PC-3 (cell line): ENCODE data around the gene ZNF385C. TPM values are rescaled to one million over a fixed set of nuclear protein-coding genes. Genes with fewer than 3 reads are reported as not detected.

Experiments
- ATAC-seq: fragments of 200-7000 bp; cut with Tn5 transposase; 2 replicates; pipeline ENCODE4 v1.9.1; 2020; ENCODE audit warnings: mild to moderate bottlenecking, moderate library complexity
- BruUV-seq: library from RNA; stranded (reverse); fragments of 400-500 nt; replicated peaks from 2 replicates; lab custom pipeline; 2021; lab: Mats Ljungman, UMichigan
- CTCF ChIA-PET: fragments of 300-600 bp; sonication (Branson Sonifier 250); formaldehyde crosslinking; loops from one replicate; lab custom pipeline; 2022; ENCODE audit warnings: antibody characterized with exemption; lab: Charles Lee
- POLR2A ChIA-PET: fragments of 300-600 bp; sonication (Branson Sonifier 250); formaldehyde crosslinking; loops from one replicate; lab custom pipeline; 2022; ENCODE audit warnings: antibody characterized with exemption; ENCODE audit not compliant: unreplicated experiment; lab: Charles Lee
- DNase-seq: peaks from one replicate; pipeline ENCODE4 v3.0.0-alpha.2; 2015
- H2AFZ ChIP-seq: fragments of 300-600 bp; sonication (generic); 2 replicates; pipeline ENCODE4 v1.6.0; 2016; ENCODE audit warnings: antibody characterized with exemption, low read length
- H3F3A ChIP-seq: fragments of 300-600 bp; sonication (generic); one replicate; pipeline ENCODE4 v1.6.0; 2017; ENCODE audit warnings: antibody characterized with exemption, low read length, control low read depth, mild to moderate bottlenecking; ENCODE audit not compliant: unreplicated experiment
- H3K27ac ChIP-seq: fragments of 300-600 bp; sonication (generic); 2 replicates; pipeline ENCODE4 v1.5.1; 2016; ENCODE audit warnings: mild to moderate bottlenecking, low read length
- H3K27me3 ChIP-seq: fragments of 300-600 bp; sonication (generic); 2 replicates; pipeline ENCODE4 v1.6.1; 2016; ENCODE audit warnings: low read length, mixed read lengths
- H3K36me3 ChIP-seq: fragments of 300-600 bp; sonication (generic); 2 replicates; pipeline ENCODE4 v1.6.1; 2016; ENCODE audit warnings: low read depth, mixed run types, low read length, mixed read lengths
- H3K4me1 ChIP-seq: fragments of 300-600 bp; sonication (generic); 2 replicates; pipeline ENCODE4 v1.5.1; 2016; ENCODE audit warnings: low read length; ENCODE audit not compliant: insufficient read depth
- H3K4me2 ChIP-seq: fragments of 300-600 bp; sonication (generic); 2 replicates; pipeline ENCODE4 v1.6.0; 2016; ENCODE audit warnings: low read length
- H3K4me3 ChIP-seq: fragments of 300-600 bp; sonication (generic); 2 replicates; pipeline ENCODE4 v1.5.1; 2016; ENCODE audit warnings: mild to moderate bottlenecking, low read length, mixed read lengths
- H3K79me2 ChIP-seq: fragments of 300-600 bp; sonication (generic); 2 replicates; pipeline ENCODE4 v1.6.1; 2017; ENCODE audit warnings: low read length, mixed read lengths
- H3K9ac ChIP-seq: fragments of 300-600 bp; sonication (generic); 2 replicates; pipeline ENCODE4 v1.6.0; 2016; ENCODE audit warnings: mild to moderate bottlenecking, low read length
- H3K9me2 ChIP-seq: fragments of 300-600 bp; sonication (generic); replicated peaks from 2 replicates; pipeline ENCODE4 v1.6.1; 2016; ENCODE audit warnings: mixed run types, low read length, mixed read lengths
- H3K9me3 ChIP-seq: fragments of 300-600 bp; sonication (generic); 2 replicates; pipeline ENCODE4 v1.6.1; 2016; ENCODE audit warnings: low read length, mixed read lengths
- H4K20me1 ChIP-seq: fragments of 300-600 bp; sonication (generic); 2 replicates; pipeline ENCODE4 v1.6.1; 2016; ENCODE audit warnings: low read length, mixed read lengths
- EZH2 ChIP-seq: fragments of 300-600 bp; sonication (generic); IDR thresholded peaks from one replicate; pipeline ENCODE4 v1.6.1; 2017; ENCODE audit warnings: antibody characterized with exemption, mild to moderate bottlenecking, low read length; ENCODE audit not compliant: unreplicated experiment
- EZH2phosphoT487 ChIP-seq: fragments of 300-600 bp; sonication (generic); IDR thresholded peaks from 2 replicates; pipeline ENCODE4 v1.6.1; 2018; ENCODE audit warnings: mild to moderate bottlenecking, antibody characterized with exemption, low read length, borderline replicate concordance
- intact Hi-C: fragments of 100-400 bp; cut with micrococcal nuclease; formaldehyde crosslinking; loops from 2 replicates; pipeline ENCODE4 v1.9.0; 2023
- total RNA-seq: library from RNA; depleted of rRNA; stranded (reverse); fragments of >200 nt; gene quantifications from 2 replicates; pipeline ENCODE4 v1.2.3, GENCODE V29; 2014
- TF ChIP-seq, protein P1 (sequence below): fragments of 300-600 bp; sonication (generic); conservative IDR thresholded peaks from 2 replicates; pipeline ENCODE4 v1.5.1; 2017; ENCODE audit warnings: antibody characterized with exemption, low read depth, mild to moderate bottlenecking, low read length

The ZNF385C gene
- total RNA-seq, 1 experiment from 2014 or later = 0.04 TPM

DNA sequence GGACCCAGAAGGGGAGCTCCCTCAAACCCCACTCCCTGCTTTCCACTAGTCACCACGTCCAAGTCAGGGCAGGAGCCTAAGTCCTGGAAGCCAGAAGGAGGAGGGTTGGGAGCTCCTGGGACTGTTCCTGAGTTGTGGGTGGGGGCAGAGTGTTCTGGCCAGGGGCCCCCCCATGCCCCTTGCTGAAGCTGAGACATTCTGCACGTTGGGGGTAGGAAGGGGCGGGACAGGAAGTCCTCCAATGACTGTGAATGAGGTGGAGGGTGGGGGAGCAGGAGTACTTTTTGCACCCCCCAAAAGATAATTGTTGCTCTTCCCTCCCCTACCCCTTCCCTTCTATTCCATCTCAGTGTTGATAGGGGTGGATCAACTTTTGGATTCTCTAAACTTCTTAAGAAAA is 26.5 kb downstream of the ZNF385C start:
- Histone ChIP-seq H3K9ac (no peak overlapping the region), H2AFZ (peak overlapping the region; percentile 57; the same call in 1 of the 2 replicates), H3K27me3 (0 out of 2 replicates have a peak, but pooled peaks cover 8% of the 10 kb centered on the region), H3K79me2 (no peaks in the 10 kb centered on the region), H3K4me1 (no peaks in the 10 kb centered on the region), H3K9me3 (no peaks in the 10 kb centered on the region), H3K36me3 (no peaks in the 10 kb centered on the region; the same call in 1 of the 2 replicates), H3K27ac (no peak overlapping the region), H4K20me1 (no peaks in the 10 kb centered on the region), H3K4me3 (no peak overlapping the region), H3K9me2 (no peaks in the 10 kb centered on the region), H3K4me2 (peak overlapping the region; percentile 63; the same call in 1 of the 2 replicates), H3F3A (no peaks in the 10 kb centered on the region)
- no peak for DNase-seq
- intact Hi-C loops = no loop called here
- TF ChIP-seq EZH2phosphoT487 = no peak
- TF ChIP-seq EZH2 = no peak
- TF ChIP-seq, protein P1, sequence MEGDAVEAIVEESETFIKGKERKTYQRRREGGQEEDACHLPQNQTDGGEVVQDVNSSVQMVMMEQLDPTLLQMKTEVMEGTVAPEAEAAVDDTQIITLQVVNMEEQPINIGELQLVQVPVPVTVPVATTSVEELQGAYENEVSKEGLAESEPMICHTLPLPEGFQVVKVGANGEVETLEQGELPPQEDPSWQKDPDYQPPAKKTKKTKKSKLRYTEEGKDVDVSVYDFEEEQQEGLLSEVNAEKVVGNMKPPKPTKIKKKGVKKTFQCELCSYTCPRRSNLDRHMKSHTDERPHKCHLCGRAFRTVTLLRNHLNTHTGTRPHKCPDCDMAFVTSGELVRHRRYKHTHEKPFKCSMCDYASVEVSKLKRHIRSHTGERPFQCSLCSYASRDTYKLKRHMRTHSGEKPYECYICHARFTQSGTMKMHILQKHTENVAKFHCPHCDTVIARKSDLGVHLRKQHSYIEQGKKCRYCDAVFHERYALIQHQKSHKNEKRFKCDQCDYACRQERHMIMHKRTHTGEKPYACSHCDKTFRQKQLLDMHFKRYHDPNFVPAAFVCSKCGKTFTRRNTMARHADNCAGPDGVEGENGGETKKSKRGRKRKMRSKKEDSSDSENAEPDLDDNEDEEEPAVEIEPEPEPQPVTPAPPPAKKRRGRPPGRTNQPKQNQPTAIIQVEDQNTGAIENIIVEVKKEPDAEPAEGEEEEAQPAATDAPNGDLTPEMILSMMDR = no peak
- BruUV-seq = no TSS peak
- ATAC-seq = no peak
- POLR2A ChIA-PET = no interaction called here
- CTCF ChIA-PET = interaction anchor here (0.6 kb wide), 1 partner anchor 18 kb away, joined by 3 read pairs; no protein-coding TSS in a partner anchor

DNA sequence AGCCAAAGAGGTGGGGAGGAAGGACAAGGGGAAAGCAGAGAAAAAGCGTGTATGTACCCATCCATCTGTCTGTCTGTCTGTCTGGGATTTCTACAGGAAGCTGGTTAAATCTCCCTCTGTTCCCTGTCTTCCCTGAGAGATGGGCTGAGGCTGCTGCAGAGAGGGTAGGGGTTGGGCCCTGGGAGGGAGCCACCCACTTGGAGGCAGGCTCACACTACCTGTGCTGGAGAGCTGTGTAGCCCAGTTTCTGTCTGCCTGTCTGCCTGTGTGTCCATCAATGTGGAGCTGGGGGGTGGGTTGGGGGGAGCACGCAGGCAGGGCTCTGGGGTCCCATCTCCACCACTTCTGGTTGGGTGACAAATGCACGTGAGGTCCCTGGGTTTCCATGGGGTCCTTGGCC is 29.3 kb downstream of the ZNF385C start:
- H3K79me2 ChIP-seq = no peaks in the 10 kb centered on the region
- H3K9me3 ChIP-seq = no peaks in the 10 kb centered on the region
- H3K9me2 ChIP-seq = no peaks in the 10 kb centered on the region
- H3K4me3 ChIP-seq = no peak overlapping the region
- H3F3A ChIP-seq = no peaks in the 10 kb centered on the region
- ATAC-seq = peak; percentile 37; the same call in 1 of the 2 replicates
- H4K20me1 ChIP-seq = no peaks in the 10 kb centered on the region
- no peak overlapping the region for H3K4me2 ChIP-seq
- POLR2A ChIA-PET = no interaction called here
- H3K36me3 ChIP-seq = no peaks in the 10 kb centered on the region; the same call in 1 of the 2 replicates
- no peak for DNase-seq
- CTCF ChIA-PET = no interaction called here
- 0 out of 2 replicates have a peak, but pooled peaks cover 8% of the 10 kb centered on the region for H3K27me3 ChIP-seq
- no peak overlapping the region for H3K27ac ChIP-seq
- no TSS peak for BruUV-seq
- intact Hi-C loops = no loop called here
- H3K9ac ChIP-seq = no peak overlapping the region
- no peaks in the 10 kb centered on the region for H3K4me1 ChIP-seq
- TF ChIP-seq EZH2phosphoT487 (no peak), EZH2 (no peak)
- TF ChIP-seq, protein P1 = no peak
- no peak overlapping the region for H2AFZ ChIP-seq

DNA sequence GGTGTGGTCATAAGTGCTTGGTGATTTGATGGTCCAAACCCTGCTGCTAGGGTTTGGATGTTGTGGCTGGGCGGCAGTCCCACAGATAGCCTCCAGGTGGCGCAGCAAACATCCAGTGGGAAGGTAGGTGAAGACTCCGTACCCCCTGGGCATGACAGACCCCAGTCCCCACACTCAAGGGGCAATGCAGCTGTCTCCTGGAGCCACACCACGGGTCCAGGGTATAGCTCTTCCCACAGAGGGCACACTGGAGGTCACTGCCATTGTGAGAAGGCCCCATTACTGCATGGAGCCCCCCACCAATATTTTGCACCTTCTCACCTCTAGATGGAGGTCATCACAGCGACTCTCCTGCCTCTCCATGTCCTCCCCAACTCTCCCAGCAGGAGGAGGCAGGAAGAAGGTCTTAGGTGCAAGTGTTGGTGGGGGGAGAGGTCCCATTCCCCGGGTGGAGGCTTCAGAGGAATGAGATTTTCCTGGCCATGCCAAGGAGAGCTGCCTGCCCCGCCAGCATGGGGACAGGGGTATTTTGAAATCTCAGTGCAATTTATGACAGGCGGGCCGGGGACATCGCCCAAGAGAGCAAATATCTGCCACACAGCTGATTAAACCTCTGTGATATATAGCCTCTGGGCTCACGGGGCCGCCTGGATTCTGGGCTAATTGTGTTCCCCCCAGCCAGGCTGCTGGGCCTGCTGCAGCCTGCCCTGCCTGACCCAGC is 30.7 kb downstream of the ZNF385C start:
- intact Hi-C loops = loop anchor here (1.0 kb wide), 1 partner anchor 460 kb away; no protein-coding TSS in a partner anchor
- Histone ChIP-seq H3K36me3 (no peaks in the 10 kb centered on the region; the same call in 1 of the 2 replicates), H3K4me1 (no peaks in the 10 kb centered on the region), H3K9me2 (no peaks in the 10 kb centered on the region), H3K9me3 (no peaks in the 10 kb centered on the region), H3K27ac (no peak overlapping the region), H3F3A (no peaks in the 10 kb centered on the region), H4K20me1 (no peaks in the 10 kb centered on the region), H2AFZ (0 out of 2 replicates have a peak overlapping the region, but pooled peaks have one; percentile 18), H3K4me2 (no peak overlapping the region), H3K4me3 (no peak overlapping the region), H3K27me3 (0 out of 2 replicates have a peak, but pooled peaks cover 8% of the 10 kb centered on the region), H3K9ac (no peak overlapping the region), H3K79me2 (no peaks in the 10 kb centered on the region)
- DNase-seq (peak; percentile 62), ATAC-seq (peak; percentile 64)
- TF ChIP-seq, protein P1 = peak; percentile 87
- TF ChIP-seq EZH2phosphoT487 = no peak
- ChIA-PET CTCF (interaction anchor here (0.6 kb wide), 2 partner anchors 34 to 451 kb away, joined by 3 read pairs; no protein-coding TSS in a partner anchor), POLR2A (no interaction called here)
- BruUV-seq = no TSS peak
